A549 (cell line): ENCODE data around the gene RMC1. TPM values are rescaled to one million over a fixed set of nuclear protein-coding genes. Genes with fewer than 3 reads are reported as not detected.
"Not testable (repeated sequence)": the region's sequence is repeated elsewhere in the genome, so short reads cannot be mapped to it uniquely, and the experiment has no call there.

Experiments used
- ATAC-seq, 2 experiments: fragments of 200-7000 bp in 1 of 2; fragments of >200 bp in 1 of 2; cut with Nextera tagmentation in 1 of 2; cut with Tn5 transposase in 1 of 2; 3 replicates each; pipeline versions ENCODE4 v1.8.0 to v1.9.1; 2018 to 2020; ENCODE audit warnings: mild to moderate bottlenecking in 1 of 2, moderate library complexity in 1 of 2
- CTCF ChIA-PET: fragments of 300-600 bp; sonication (Branson Sonifier 250); formaldehyde crosslinking; extraction: SDS; loops from one replicate; lab custom pipeline; 2021; ENCODE audit warnings: antibody characterized with exemption, inconsistent platforms; lab: Yijun Ruan, JAX
- POLR2A ChIA-PET: fragments of 350-600 bp; formaldehyde crosslinking; extraction: SDS; loops from one replicate; lab custom pipeline; 2021; ENCODE audit warnings: antibody characterized with exemption, inconsistent platforms; lab: Yijun Ruan, JAX
- DNase-seq, 2 experiments: peaks; one replicate each; pipeline versions ENCODE4 v3.0.0 to v3.0.0-alpha.2; 2011 to 2016; ENCODE audit warnings: low read depth in 1 of 2, low spot score in 1 of 2
- FAIRE-seq: peaks from 2 replicates; lab custom pipeline; 2011; peaks lifted over from hg19 to GRCh38; lab: Jason Lieb, UNC
- H3K27ac ChIP-seq, 2 experiments: fragments of >200 bp; sonication (Bioruptor Twin); formaldehyde crosslinking; 3 replicates each; pipeline ENCODE4 v1.5.1; 2016 to 2017
- H3K4me1 ChIP-seq: fragments of >200 bp; sonication (Bioruptor Twin); formaldehyde crosslinking; 3 replicates; pipeline ENCODE4 v1.6.1; 2016
- H3K4me2 ChIP-seq: fragments of >200 bp; sonication (Bioruptor Twin); formaldehyde crosslinking; 3 replicates; pipeline ENCODE4 v1.6.1; 2016
- H3K4me3 ChIP-seq: fragments of >200 bp; sonication (Bioruptor Twin); formaldehyde crosslinking; 3 replicates; pipeline ENCODE4 v1.5.1; 2016
- H3K9me3 ChIP-seq: fragments of >200 bp; sonication (Bioruptor Twin); formaldehyde crosslinking; 3 replicates; pipeline ENCODE4 v1.6.1; 2016
- CEBPB ChIP-seq, 2 experiments: fragments of >200 bp in 1 of 2; sonication (Bioruptor Twin) in 1 of 2; formaldehyde crosslinking in 1 of 2; IDR thresholded peaks; 2 replicates each; pipeline ENCODE4 v1.6.1; 2012 to 2016
- FOSB ChIP-seq: fragments of 250-450 bp; sonication (Bioruptor Pico); IDR thresholded peaks from 2 replicates; pipeline ENCODE4 v1.5.0; 2020; ENCODE audit warnings: mild to moderate bottlenecking, moderate library complexity
- FOXS1 ChIP-seq: fragments of 250-450 bp; sonication (Bioruptor Pico); IDR thresholded peaks from 2 replicates; pipeline ENCODE4 v1.5.0; 2020; ENCODE audit warnings: mild to moderate bottlenecking, moderate library complexity
- GATA3 ChIP-seq: IDR thresholded peaks from 2 replicates; pipeline ENCODE4 v1.6.1; 2012; ENCODE audit warnings: borderline replicate concordance
- HEYL ChIP-seq: fragments of 250-450 bp; sonication (Bioruptor Pico); IDR thresholded peaks from 2 replicates; pipeline ENCODE4 v1.8.0; 2021; ENCODE audit warnings: mild to moderate bottlenecking, moderate library complexity
- JUN ChIP-seq, 2 experiments: fragments of >200 bp; sonication (Bioruptor Twin); formaldehyde crosslinking; IDR thresholded peaks; 2 replicates in 1 of 2; 3 replicates in 1 of 2; pipeline ENCODE4 v1.6.1; 2016 to 2017
- JUNB ChIP-seq: fragments of >200 bp; sonication (Bioruptor Twin); formaldehyde crosslinking; IDR thresholded peaks from 2 replicates; pipeline ENCODE4 v1.6.1; 2016
- KDM1A ChIP-seq: fragments of 200-600 bp; sonication (generic); IDR thresholded peaks from 2 replicates; pipeline ENCODE4 v1.6.1; 2016; ENCODE audit warnings: low read depth, mild to moderate bottlenecking
- KDM5A ChIP-seq: fragments of 200-600 bp; sonication (generic); IDR thresholded peaks from 2 replicates; pipeline ENCODE4 v1.6.1; 2016; ENCODE audit warnings: antibody characterized with exemption, mild to moderate bottlenecking
- MYC ChIP-seq: IDR thresholded peaks from 2 replicates; pipeline ENCODE4 v1.6.1; 2012; ENCODE audit warnings: mild to moderate bottlenecking, inconsistent platforms, low read length, improper control_type of control experiment, borderline replicate concordance
- NPAS2 ChIP-seq: fragments of 250-450 bp; sonication (Bioruptor Pico); IDR thresholded peaks from 2 replicates; pipeline ENCODE4 v1.8.0; 2022; ENCODE audit warnings: mild to moderate bottlenecking, moderate library complexity, borderline replicate concordance
- NR3C1 ChIP-seq: fragments of >200 bp; sonication (Bioruptor Twin); formaldehyde crosslinking; IDR thresholded peaks from 3 replicates; pipeline ENCODE4 v1.6.1; 2017
- POLR2AphosphoS2 ChIP-seq: conservative IDR thresholded peaks from 2 replicates; pipeline ENCODE4 v1.6.1; 2012; ENCODE audit warnings: low read length, improper control_type of control experiment, inconsistent platforms
- RARB ChIP-seq: fragments of 250-450 bp; sonication (Bioruptor Pico); IDR thresholded peaks from 2 replicates; pipeline ENCODE4 v1.8.0; 2021; ENCODE audit warnings: mild to moderate bottlenecking, moderate library complexity
- REST ChIP-seq: fragments of 200-600 bp; sonication (generic); IDR thresholded peaks from 2 replicates; pipeline ENCODE4 v1.6.1; 2016; ENCODE audit warnings: antibody characterized with exemption, mild to moderate bottlenecking, moderate library complexity
- RNF2 ChIP-seq: fragments of 200-600 bp; sonication (generic); IDR thresholded peaks from 2 replicates; pipeline ENCODE4 v1.6.1; 2016; ENCODE audit warnings: low read depth, mild to moderate bottlenecking, antibody characterized with exemption, moderate library complexity, borderline replicate concordance
- SREBF2 ChIP-seq: fragments of 450-650 bp; IDR thresholded peaks from 2 replicates; pipeline ENCODE4 v1.6.1; 2014; ENCODE audit warnings: mild to moderate bottlenecking, moderate library complexity
- TP53 ChIP-seq: fragments of 250-450 bp; sonication (Bioruptor Pico); IDR thresholded peaks from 2 replicates; pipeline ENCODE4 v1.5.0; 2021; ENCODE audit warnings: mild to moderate bottlenecking, moderate library complexity
- ZC3H11A ChIP-seq: fragments of 450-650 bp; IDR thresholded peaks from 2 replicates; pipeline ENCODE4 v1.6.1; 2014; ENCODE audit warnings: antibody characterized with exemption, mild to moderate bottlenecking
- ZNF302 ChIP-seq: fragments of 250-450 bp; sonication (Bioruptor Pico); IDR thresholded peaks from 2 replicates; pipeline ENCODE4 v1.9.0; 2021; ENCODE audit warnings: inconsistent platforms, mild to moderate bottlenecking, moderate library complexity
- WGBS: methylation state at CpG from one replicate; pipeline ENCODE4 v1.1.6; 2017; ENCODE audit errors: missing lambda C conversion rate; 5-methylcytosine and 5-hydroxymethylcytosine counted together
- polyA plus RNA-seq, 4 experiments: library from polyadenylated mRNA; depleted of rRNA in 3 of 4; stranded (reverse); fragments of >200 nt; fragmentation: RNase III in 1 of 4; extraction: RNeasy Plus Mini Kit Qiagen cat#74134 plus additional on column Dnase treatment in 1 of 4; gene quantifications; 2 replicates in 3 of 4; 3 replicates in 1 of 4; pipeline ENCODE4 v1.2.3, GENCODE V29; 2011 to 2017

The RMC1 gene
- polyA plus RNA-seq, 2 of the 4 experiments (the other 2 are of a cell fraction) = 15.7 to 17.5 TPM

GRCh38 chr18:23556145-23556780 is 53.0 kb downstream of the RMC1 start:
- no peak for TF ChIP-seq SREBF2
- TF ChIP-seq FOXS1 (CRISPR knock-in tag) = no peak
- no peak for TF ChIP-seq RNF2
- no peak for TF ChIP-seq MYC
- no peak for TF ChIP-seq KDM5A
- TF ChIP-seq RARB = no peak
- no peak for TF ChIP-seq FOSB (CRISPR knock-in tag)
- TF ChIP-seq ZC3H11A = no peak
- no peak for TF ChIP-seq KDM1A
- no peak for TF ChIP-seq NR3C1
- TF ChIP-seq POLR2AphosphoS2 = no peak
- no peak for TF ChIP-seq NPAS2
- Histone ChIP-seq H3K4me3 (no peak overlapping the region), H3K27ac (no peak overlapping the region), H3K9me3 (no peaks in the 10 kb centered on the region), H3K4me2 (no peak overlapping the region), H3K4me1 (no peaks in the 10 kb centered on the region)
- DNase-seq = no peak
- ATAC-seq = no peak
- WGBS = 95% methylated on average over 19 of the region's 19 CpGs
- CTCF ChIA-PET = interaction anchor here (1.6 kb wide), 1 partner anchor 26 kb away, joined by 3 read pairs; no protein-coding TSS in a partner anchor
- FAIRE-seq = no peak
- POLR2A ChIA-PET = no interaction called here

- H3K9me3 ChIP-seq, H3K27ac ChIP-seq, H3K4me3 ChIP-seq, ATAC-seq, H3K4me1 ChIP-seq, H3K4me2 ChIP-seq, CTCF ChIA-PET, DNase-seq, POLR2A ChIA-PET, FAIRE-seq: not testable (repeated sequence)
- WGBS = 87% methylated on average over 8 of the region's 8 CpGs
Measured at GRCh38 chr18:23557511-23557910, 54.2 kb downstream of the RMC1 start.

- Histone ChIP-seq H3K27ac (no peak overlapping the region), H3K4me1 (no peaks in the 10 kb centered on the region), H3K4me3 (no peak overlapping the region), H3K9me3 (no peaks in the 10 kb centered on the region), H3K4me2 (no peak overlapping the region)
- CTCF ChIA-PET = interaction anchor here (0.6 kb wide), 1 partner anchor 142 kb away, joined by 3 read pairs; no protein-coding TSS in a partner anchor
- 93% methylated on average over 4 of the region's 4 CpGs for WGBS
- no peak for TF ChIP-seq REST
- TF ChIP-seq GATA3 = no peak
- no peak for TF ChIP-seq ZNF302 (CRISPR knock-in tag)
- TF ChIP-seq JUNB = no peak
- TF ChIP-seq TP53 (CRISPR knock-in tag) = no peak
- no peak for TF ChIP-seq HEYL (CRISPR knock-in tag)
- TF ChIP-seq CEBPB (IDR thresholded peaks at IDR 0.05) = no peak
- no peak for TF ChIP-seq JUN (IDR thresholded peaks at IDR 0.05)
- ATAC-seq (no peak), DNase-seq (no peak), FAIRE-seq (no peak)
- POLR2A ChIA-PET = no interaction called here
Measured at GRCh38 chr18:23560186-23560585, 56.9 kb downstream of the RMC1 start.
